ENCODE data around the gene RGS10.

RGS10 gene

DNA sequence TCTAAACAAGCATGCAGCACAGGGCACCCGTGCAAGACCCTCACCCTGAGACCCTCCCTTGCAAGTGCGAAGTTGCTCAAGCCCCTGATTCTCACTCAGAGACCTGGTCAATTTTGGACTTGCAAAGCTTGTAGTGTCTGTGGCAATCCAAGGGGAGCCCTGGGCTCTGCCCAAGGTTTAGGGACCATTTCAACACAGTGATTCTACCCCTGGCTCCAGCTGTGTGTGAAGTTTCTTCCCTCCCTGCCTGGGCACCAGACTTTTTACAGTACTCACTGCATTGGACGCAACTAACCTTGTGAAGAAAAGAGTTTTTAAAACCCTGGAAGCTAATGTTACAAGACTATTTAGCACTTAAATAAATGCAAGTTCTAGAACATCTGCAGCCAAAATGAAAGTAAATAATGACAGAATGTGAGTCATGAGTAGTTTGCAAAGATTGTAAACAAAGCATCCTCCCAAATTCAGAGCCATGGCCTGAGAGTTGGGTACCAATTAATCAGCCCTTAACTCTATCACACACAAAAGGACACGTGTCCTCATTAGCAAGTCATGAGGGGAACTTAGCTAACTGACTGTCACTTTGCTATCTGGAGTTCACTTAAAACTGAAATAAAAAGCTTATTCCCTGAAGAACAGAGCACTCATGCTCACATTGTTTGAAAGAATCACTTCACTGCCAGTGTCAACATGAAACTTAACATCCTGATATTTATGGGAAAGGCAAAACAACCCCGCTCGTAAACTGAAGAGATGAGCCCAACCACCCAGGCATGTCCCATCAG is 48.1 kb downstream of the RGS10 start:
- WGBS: 77% methylated on average over 6 of the region's 6 CpGs
- H3K27ac ChIP-seq (ENCODE audit: low read depth, low read length): no peak overlapping the region
- H3K27me3 ChIP-seq (ENCODE audit: insufficient read depth, low read length): no peaks in the 10 kb centered on the region
- peaks cover 4% of the 10 kb centered on the region; the same call in 1 of the 2 replicates for H3K4me1 ChIP-seq (ENCODE audit: insufficient read depth, low read length)
- no peaks in the 10 kb centered on the region for H3K9me3 ChIP-seq (ENCODE audit: insufficient read depth, low read depth, low read length)
- no peaks in the 10 kb centered on the region for H3K36me3 ChIP-seq (ENCODE audit: insufficient read depth, low read length)
- H3K9ac ChIP-seq (ENCODE audit: low read depth, low read length): no peak overlapping the region
- H3K4me3 ChIP-seq (ENCODE audit: low read length): no peak overlapping the region

DNA sequence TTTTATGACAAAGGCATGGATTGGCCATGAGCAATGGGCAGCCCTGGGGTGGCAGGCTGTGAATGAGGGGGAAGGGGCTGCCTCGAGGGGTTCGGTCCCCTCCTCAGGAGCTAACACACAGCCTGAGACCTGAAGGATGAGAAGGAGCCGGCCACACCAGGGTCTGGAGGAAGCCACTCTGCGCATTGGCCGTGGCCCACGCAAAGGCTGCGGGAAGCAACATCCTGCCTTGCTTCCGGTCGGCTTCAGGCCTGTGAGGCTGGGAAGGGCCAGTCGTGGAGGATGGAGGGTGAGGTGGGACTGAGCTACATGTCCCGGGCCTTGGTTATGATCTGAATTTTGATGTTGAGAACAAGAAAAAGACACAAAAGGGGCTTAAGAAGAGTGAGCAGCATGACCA is 49.4 kb downstream of the RGS10 start:
- no peak overlapping the region for H3K9ac ChIP-seq (ENCODE audit: low read depth, low read length)
- H3K4me3 ChIP-seq (ENCODE audit: low read length): no peak overlapping the region
- WGBS: 95% methylated on average over 11 of the region's 11 CpGs
- no peaks in the 10 kb centered on the region for H3K36me3 ChIP-seq (ENCODE audit: insufficient read depth, low read length)
- peaks cover 4% of the 10 kb centered on the region; the same call in 1 of the 2 replicates for H3K4me1 ChIP-seq (ENCODE audit: insufficient read depth, low read length)
- H3K27ac ChIP-seq (ENCODE audit: low read depth, low read length): no peak overlapping the region
- H3K9me3 ChIP-seq (ENCODE audit: insufficient read depth, low read depth, low read length): no peaks in the 10 kb centered on the region
- no peaks in the 10 kb centered on the region; the same call in 1 of the 2 replicates for H3K27me3 ChIP-seq (ENCODE audit: insufficient read depth, low read length)

GRCh38 chr10:119491966-119492757 is 50.4 kb downstream of the RGS10 start:
- H3K4me1 ChIP-seq (ENCODE audit: insufficient read depth, low read length): peaks cover 4% of the 10 kb centered on the region; the same call in 1 of the 2 replicates
- no peak overlapping the region for H3K4me3 ChIP-seq (ENCODE audit: low read length)
- H3K9me3 ChIP-seq (ENCODE audit: insufficient read depth, low read depth, low read length): no peaks in the 10 kb centered on the region
- H3K27ac ChIP-seq (ENCODE audit: low read depth, low read length): no peak overlapping the region
- no peak overlapping the region for H3K9ac ChIP-seq (ENCODE audit: low read depth, low read length)
- 89% methylated on average over 6 of the region's 6 CpGs for WGBS
- H3K27me3 ChIP-seq (ENCODE audit: insufficient read depth, low read length): no peaks in the 10 kb centered on the region; the same call in 1 of the 2 replicates
- H3K36me3 ChIP-seq (ENCODE audit: insufficient read depth, low read length): no peaks in the 10 kb centered on the region

GRCh38 chr10:119489991-119490326 is 52.6 kb downstream of the RGS10 start:
- Histone ChIP-seq H3K9ac (ENCODE audit: low read depth, low read length) (no peak overlapping the region), H3K4me3 (ENCODE audit: low read length) (no peak overlapping the region), H3K4me1 (ENCODE audit: insufficient read depth, low read length) (no peaks in the 10 kb centered on the region), H3K27me3 (ENCODE audit: insufficient read depth, low read length) (no peaks in the 10 kb centered on the region; the same call in 1 of the 2 replicates), H3K27ac (ENCODE audit: low read depth, low read length) (no peak overlapping the region), H3K9me3 (ENCODE audit: insufficient read depth, low read depth, low read length) (no peaks in the 10 kb centered on the region), H3K36me3 (ENCODE audit: insufficient read depth, low read length) (no peaks in the 10 kb centered on the region)
- WGBS: 71% methylated on average over 5 of the region's 5 CpGs

DNA sequence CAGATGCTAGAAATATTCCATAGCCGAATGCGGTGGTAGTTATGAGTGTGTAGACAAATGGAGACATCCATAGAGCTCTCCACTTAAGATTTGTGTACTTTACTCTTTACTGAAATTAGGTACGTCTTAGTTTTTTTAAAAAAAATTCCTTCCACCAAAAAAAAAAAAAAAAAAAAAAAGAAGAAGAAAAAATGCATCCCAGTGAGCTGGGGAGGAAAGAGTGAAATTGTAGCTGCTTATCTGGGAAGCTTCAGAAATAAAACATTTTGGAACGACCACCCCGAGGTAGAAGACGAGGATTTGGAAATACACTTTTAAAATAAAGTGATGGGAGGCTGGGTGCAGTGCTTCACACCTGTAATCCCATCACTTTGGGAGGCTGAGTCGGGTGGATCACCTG is 53.8 kb downstream of the RGS10 start:
- no peaks in the 10 kb centered on the region for H3K36me3 ChIP-seq (ENCODE audit: insufficient read depth, low read length)
- WGBS: 90% methylated on average over 4 of the region's 7 CpGs
- H3K27me3 ChIP-seq (ENCODE audit: insufficient read depth, low read length): no peaks in the 10 kb centered on the region; the same call in 1 of the 2 replicates
- H3K27ac ChIP-seq (ENCODE audit: low read depth, low read length): no peak overlapping the region
- H3K9me3 ChIP-seq (ENCODE audit: insufficient read depth, low read depth, low read length): no peaks in the 10 kb centered on the region
- no peak overlapping the region for H3K4me3 ChIP-seq (ENCODE audit: low read length)
- H3K9ac ChIP-seq (ENCODE audit: low read depth, low read length): no peak overlapping the region
- no peaks in the 10 kb centered on the region for H3K4me1 ChIP-seq (ENCODE audit: insufficient read depth, low read length)

DNA sequence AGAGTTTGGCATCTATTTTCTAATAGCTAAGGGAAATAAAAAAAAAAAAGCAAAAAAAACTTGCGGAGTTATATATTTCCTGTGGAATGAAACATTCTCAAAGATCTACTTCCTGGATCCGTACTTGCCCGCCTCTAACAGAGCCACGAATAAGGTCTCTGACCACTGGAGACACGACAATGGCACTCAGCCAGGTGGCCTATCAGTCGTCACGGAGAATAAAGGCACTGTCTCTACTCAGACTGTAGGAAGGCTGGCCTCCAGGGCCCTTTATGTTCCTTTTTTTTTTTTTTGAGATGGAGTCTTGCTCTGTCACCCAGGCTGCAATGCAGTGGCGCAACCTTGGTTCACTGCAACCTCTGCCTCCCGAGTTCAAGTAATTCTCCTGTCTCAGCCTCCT is 58.7 kb downstream of the RGS10 start:
- Histone ChIP-seq H3K4me3 (ENCODE audit: low read length) (no peak overlapping the region), H3K4me1 (ENCODE audit: insufficient read depth, low read length) (peaks cover 5% of the 10 kb centered on the region; the same call in 1 of the 2 replicates), H3K36me3 (ENCODE audit: insufficient read depth, low read length) (no peaks in the 10 kb centered on the region), H3K9ac (ENCODE audit: low read depth, low read length) (no peak overlapping the region), H3K27ac (ENCODE audit: low read depth, low read length) (no peak overlapping the region), H3K27me3 (ENCODE audit: insufficient read depth, low read length) (peaks cover 41% of the 10 kb centered on the region), H3K9me3 (ENCODE audit: insufficient read depth, low read depth, low read length) (no peaks in the 10 kb centered on the region)
- 90% methylated on average over 9 of the region's 9 CpGs for WGBS

DNA sequence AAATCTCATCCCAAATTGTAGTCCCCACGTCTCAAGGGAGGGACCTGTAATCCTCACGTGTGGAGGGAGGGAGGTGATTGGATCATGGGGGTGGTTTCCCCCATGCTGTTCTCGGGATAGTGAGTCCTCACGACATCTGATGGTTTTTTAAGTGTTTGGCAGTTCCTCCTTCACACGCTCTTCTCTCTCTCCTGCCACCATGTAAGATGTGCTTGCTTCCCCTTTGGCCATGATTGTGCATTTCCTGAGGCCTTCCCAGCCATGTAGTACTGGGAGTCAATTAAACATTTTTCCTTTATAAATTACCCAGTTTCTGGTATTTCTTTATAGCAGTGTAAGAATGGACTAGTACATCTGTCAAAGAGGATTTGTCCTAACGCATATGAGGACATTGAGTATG is 59.5 kb downstream of the RGS10 start:
- Histone ChIP-seq H3K4me1 (ENCODE audit: insufficient read depth, low read length) (peaks cover 5% of the 10 kb centered on the region; the same call in 1 of the 2 replicates), H3K9ac (ENCODE audit: low read depth, low read length) (no peak overlapping the region), H3K27me3 (ENCODE audit: insufficient read depth, low read length) (peaks cover 50% of the 10 kb centered on the region), H3K9me3 (ENCODE audit: insufficient read depth, low read depth, low read length) (no peaks in the 10 kb centered on the region), H3K36me3 (ENCODE audit: insufficient read depth, low read length) (no peaks in the 10 kb centered on the region), H3K4me3 (ENCODE audit: low read length) (no peak overlapping the region), H3K27ac (ENCODE audit: low read depth, low read length) (no peak overlapping the region)
- WGBS: 85% methylated on average over 5 of the region's 6 CpGs

DNA sequence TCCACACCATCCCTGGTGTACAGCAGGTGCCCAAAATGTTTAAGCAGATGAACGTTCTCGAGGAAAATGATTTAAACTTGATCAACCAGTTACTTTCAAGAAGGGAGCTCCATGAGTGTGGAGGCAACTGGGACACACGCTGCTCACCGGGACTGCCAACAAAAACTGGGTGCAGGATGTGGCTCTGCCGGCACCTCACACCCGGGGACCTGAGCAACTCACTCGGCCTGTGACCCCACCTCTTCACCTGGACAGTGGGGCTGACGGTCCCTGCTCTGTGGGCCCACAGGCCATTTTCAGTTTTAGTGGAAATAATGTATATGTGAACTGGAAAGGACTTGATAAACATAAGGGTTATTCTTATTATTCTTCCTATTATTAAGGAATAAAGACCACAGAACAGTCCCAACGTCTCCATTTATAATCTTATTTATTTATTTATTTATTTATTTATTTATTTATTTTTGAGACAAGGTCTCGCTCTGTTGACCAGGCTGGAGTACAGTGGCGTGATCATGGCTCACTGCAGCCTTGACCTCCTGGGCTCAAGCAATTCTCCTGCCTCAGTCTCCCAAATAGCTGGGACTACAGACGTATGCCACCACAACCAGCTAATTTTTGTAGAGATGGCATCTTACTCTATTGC is 60.6 kb downstream of the RGS10 start:
- no peaks in the 10 kb centered on the region for H3K9me3 ChIP-seq (ENCODE audit: insufficient read depth, low read depth, low read length)
- no peaks in the 10 kb centered on the region for H3K36me3 ChIP-seq (ENCODE audit: insufficient read depth, low read length)
- H3K4me3 ChIP-seq (ENCODE audit: low read length): no peak overlapping the region
- no peak overlapping the region for H3K27ac ChIP-seq (ENCODE audit: low read depth, low read length)
- H3K9ac ChIP-seq (ENCODE audit: low read depth, low read length): no peak overlapping the region
- peaks cover 61% of the 10 kb centered on the region for H3K27me3 ChIP-seq (ENCODE audit: insufficient read depth, low read length)
- WGBS: 96% methylated on average over 11 of the region's 12 CpGs
- H3K4me1 ChIP-seq (ENCODE audit: insufficient read depth, low read length): peaks cover 9% of the 10 kb centered on the region; the same call in 1 of the 2 replicates

- no peaks in the 10 kb centered on the region for H3K9me3 ChIP-seq (ENCODE audit: insufficient read depth, low read depth, low read length)
- WGBS: 79% methylated on average over 4 of the region's 4 CpGs
- H3K4me3 ChIP-seq (ENCODE audit: low read length): no peak overlapping the region
- H3K4me1 ChIP-seq (ENCODE audit: insufficient read depth, low read length): peaks cover 9% of the 10 kb centered on the region; the same call in 1 of the 2 replicates
- H3K27ac ChIP-seq (ENCODE audit: low read depth, low read length): no peak overlapping the region
- no peaks in the 10 kb centered on the region for H3K36me3 ChIP-seq (ENCODE audit: insufficient read depth, low read length)
- no peak overlapping the region for H3K9ac ChIP-seq (ENCODE audit: low read depth, low read length)
- H3K27me3 ChIP-seq (ENCODE audit: insufficient read depth, low read length): peaks cover 72% of the 10 kb centered on the region
Observed at GRCh38 chr10:119480667-119481066, 61.9 kb downstream of the RGS10 start.

- peaks cover 9% of the 10 kb centered on the region; the same call in 1 of the 2 replicates for H3K4me1 ChIP-seq (ENCODE audit: insufficient read depth, low read length)
- WGBS: 4% methylated on average over 8 of the region's 8 CpGs
- H3K36me3 ChIP-seq (ENCODE audit: insufficient read depth, low read length): no peaks in the 10 kb centered on the region
- H3K9me3 ChIP-seq (ENCODE audit: insufficient read depth, low read depth, low read length): no peaks in the 10 kb centered on the region
- no peak overlapping the region for H3K9ac ChIP-seq (ENCODE audit: low read depth, low read length)
- H3K27ac ChIP-seq (ENCODE audit: low read depth, low read length): no peak overlapping the region
- peaks cover 84% of the 10 kb centered on the region for H3K27me3 ChIP-seq (ENCODE audit: insufficient read depth, low read length)
- H3K4me3 ChIP-seq (ENCODE audit: low read length): no peak overlapping the region
Observed at GRCh38 chr10:119479532-119479931, 63.0 kb downstream of the RGS10 start.

GRCh38 chr10:119478811-119479341 is 63.6 kb downstream of the RGS10 start:
- H3K9ac ChIP-seq (ENCODE audit: low read depth, low read length): no peak overlapping the region

More at GRCh38 chr10:119478811-119479341, 63.6 kb downstream of the RGS10 start:
- no peak overlapping the region for H3K4me3 ChIP-seq (ENCODE audit: low read length)
- 29% methylated on average over 6 of the region's 6 CpGs for WGBS
- H3K4me1 ChIP-seq (ENCODE audit: insufficient read depth, low read length): peaks cover 9% of the 10 kb centered on the region; the same call in 1 of the 2 replicates
- H3K36me3 ChIP-seq (ENCODE audit: insufficient read depth, low read length): no peaks in the 10 kb centered on the region
- peaks cover 86% of the 10 kb centered on the region for H3K27me3 ChIP-seq (ENCODE audit: insufficient read depth, low read length)
- no peak overlapping the region for H3K27ac ChIP-seq (ENCODE audit: low read depth, low read length)
- H3K9me3 ChIP-seq (ENCODE audit: insufficient read depth, low read depth, low read length): no peaks in the 10 kb centered on the region

All from HUES64 (cell line).